ENCODE data around the gene SMOC1. TPM values are rescaled to one million over a fixed set of nuclear protein-coding genes. Genes with fewer than 3 reads are reported as not detected.

SMOC1 gene, protein sequence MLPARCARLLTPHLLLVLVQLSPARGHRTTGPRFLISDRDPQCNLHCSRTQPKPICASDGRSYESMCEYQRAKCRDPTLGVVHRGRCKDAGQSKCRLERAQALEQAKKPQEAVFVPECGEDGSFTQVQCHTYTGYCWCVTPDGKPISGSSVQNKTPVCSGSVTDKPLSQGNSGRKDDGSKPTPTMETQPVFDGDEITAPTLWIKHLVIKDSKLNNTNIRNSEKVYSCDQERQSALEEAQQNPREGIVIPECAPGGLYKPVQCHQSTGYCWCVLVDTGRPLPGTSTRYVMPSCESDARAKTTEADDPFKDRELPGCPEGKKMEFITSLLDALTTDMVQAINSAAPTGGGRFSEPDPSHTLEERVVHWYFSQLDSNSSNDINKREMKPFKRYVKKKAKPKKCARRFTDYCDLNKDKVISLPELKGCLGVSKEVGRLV
- polyA plus RNA-seq (ENCODE audit: insufficient read length in 4 of 4), result 1 to 10 TPM; 1.7 to 2.4 (median 2.0) TPM

GRCh38 chr14:69879175-69880043 is at the start of gene SMOC1:
Gene SMOC1, plus strand, starts transcription at chr14:69879416. Its CDS starts 263 bp downstream, at chr14:69879679.
- no peak for DNase-seq (ENCODE audit: low read depth in 4 of 4, low spot score in 2 of 4)

- no peak for DNase-seq (ENCODE audit: low read depth in 4 of 4, low spot score in 2 of 4)
Measured at GRCh38 chr14:69838881-69839416, 40.3 kb upstream of the SMOC1 start.

DNA sequence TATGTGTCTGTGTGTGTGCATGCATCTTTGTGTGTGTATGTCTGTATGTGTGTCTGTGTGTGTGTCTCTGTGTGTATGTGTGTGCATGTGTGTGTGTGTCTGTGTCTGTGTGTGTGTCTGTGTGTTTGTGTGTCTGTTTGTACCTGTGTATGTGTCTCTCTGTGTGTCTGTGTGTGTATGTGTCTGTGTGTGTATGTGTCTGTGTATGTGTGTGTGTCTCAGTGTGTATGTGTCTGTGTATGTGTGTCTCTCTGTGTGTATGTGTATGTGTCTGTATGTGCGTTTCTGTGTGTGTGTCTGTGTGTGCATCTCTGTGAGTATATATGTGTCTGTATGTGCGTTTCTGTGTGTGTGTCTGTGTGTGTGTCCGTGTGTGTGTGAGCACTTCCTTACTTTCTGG is 39.6 kb upstream of the SMOC1 start:
- DNase-seq (ENCODE audit: low read depth in 4 of 4, low spot score in 2 of 4), result no peak

GRCh38 chr14:69841656-69842055 is 37.6 kb upstream of the SMOC1 start:
- DNase-seq (ENCODE audit: low read depth in 4 of 4, low spot score in 2 of 4), result no peak

DNA sequence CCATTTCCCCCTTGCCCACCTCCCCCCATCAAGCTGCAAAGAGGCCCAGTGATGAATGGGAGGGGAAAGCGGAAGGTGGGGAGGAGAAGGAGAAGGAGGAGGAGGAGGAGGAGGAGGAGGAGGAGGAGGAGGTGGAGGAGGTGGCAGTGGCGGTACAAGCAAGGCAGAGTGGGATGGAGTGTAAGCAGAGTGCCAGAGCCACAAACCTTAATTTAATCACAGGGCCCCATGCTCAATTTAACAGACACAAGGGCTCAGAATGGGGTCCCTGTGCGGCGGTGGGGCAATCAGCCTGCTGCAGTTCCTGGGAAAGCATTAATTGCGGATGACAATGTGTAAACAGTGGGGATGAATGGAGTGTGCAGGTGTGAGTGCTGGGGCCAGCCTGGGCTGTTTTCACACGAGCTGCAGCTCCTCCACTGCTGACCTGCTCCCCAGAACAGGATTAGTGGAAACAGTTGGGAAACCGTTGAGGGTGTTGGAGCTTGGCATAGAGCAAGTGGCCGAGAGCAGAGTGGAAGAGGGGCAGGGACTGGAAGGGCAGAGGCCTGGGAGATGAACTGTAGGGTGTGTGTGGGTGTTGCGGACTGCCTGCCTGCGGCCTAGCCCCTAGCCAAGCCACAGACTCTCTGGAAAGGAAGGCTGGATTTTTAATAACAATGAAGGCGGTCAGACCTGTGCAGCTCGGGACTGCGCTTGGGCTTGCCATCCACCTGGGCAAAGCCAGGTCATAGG is 36.4 kb upstream of the SMOC1 start:
- no peak for DNase-seq (ENCODE audit: low read depth in 4 of 4, low spot score in 2 of 4)

DNA sequence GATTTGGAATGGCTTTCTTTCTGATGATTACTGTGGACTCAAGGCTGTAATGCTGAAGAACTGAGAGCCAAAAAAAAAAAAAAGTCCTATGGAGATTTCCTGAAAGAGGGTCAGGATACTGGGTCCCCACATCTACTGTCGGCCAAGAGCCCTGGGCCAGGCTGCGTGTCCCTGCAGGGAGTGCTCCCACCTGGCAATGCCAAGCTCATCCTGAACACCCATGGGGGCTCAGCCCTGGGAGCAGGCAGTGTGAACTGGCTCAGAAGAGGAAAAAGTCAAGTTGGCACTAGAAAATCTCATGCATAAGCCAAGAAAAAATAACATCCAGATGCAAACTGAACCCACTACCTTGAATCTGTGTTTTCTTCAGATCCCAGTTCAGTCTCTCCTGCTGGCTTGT is 35.0 kb upstream of the SMOC1 start:
- DNase-seq (ENCODE audit: low read depth in 4 of 4, low spot score in 2 of 4), result no peak

GRCh38 chr14:69845050-69845581 is 34.1 kb upstream of the SMOC1 start:
- no peak for DNase-seq (ENCODE audit: low read depth in 4 of 4, low spot score in 2 of 4)

- no peak for DNase-seq (ENCODE audit: low read depth in 4 of 4, low spot score in 2 of 4)
Measured at GRCh38 chr14:69845787-69846186, 33.4 kb upstream of the SMOC1 start.

DNA sequence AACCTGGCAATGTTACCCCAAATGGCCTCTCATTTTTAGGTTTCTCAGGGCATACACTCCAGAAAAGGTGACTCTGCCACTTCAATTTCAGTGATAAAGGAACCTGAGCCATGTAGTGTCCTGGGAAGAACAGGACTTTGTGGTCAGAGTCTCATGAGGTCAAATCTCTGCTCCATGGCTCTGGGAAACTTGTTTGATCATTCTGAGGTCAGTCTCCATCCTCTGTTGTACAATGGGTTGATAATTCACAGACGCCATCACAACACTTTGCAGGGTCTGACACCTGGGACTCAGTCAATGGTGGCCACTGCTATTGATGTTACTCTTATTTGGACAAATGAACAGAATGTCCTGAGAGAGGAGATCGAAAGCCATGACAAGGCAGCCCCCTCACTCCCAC is 31.1 kb upstream of the SMOC1 start:
- no peak for DNase-seq (ENCODE audit: low read depth in 4 of 4, low spot score in 2 of 4)

DNA sequence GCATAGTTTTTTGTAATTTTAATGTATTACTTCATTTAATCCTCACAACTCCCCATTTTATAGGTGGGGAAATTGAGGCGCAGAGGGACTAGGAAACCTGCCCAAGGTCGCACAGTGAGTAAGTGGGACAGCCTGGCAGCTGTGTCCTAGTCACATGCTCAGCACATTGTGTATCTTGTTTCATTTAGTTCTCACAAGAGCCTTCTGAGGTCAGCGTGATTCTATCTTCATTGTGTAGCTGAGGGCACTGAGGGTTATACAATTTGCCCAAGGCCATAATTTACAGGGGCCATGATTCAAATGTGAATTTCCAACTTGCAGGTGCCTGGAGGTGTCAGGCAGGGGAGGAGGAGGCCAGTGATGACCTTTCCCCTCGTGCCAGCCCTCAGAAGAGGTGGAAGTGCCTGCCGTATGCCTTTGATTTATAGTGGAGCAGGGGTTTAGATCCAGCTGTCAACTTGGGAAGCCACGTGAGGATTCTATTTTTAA is 30.3 kb upstream of the SMOC1 start:
- no peak for DNase-seq (ENCODE audit: low read depth in 4 of 4, low spot score in 2 of 4)

GRCh38 chr14:69850086-69850735 is 29.0 kb upstream of the SMOC1 start:
- DNase-seq (ENCODE audit: low read depth in 4 of 4, low spot score in 2 of 4), result no peak

DNA sequence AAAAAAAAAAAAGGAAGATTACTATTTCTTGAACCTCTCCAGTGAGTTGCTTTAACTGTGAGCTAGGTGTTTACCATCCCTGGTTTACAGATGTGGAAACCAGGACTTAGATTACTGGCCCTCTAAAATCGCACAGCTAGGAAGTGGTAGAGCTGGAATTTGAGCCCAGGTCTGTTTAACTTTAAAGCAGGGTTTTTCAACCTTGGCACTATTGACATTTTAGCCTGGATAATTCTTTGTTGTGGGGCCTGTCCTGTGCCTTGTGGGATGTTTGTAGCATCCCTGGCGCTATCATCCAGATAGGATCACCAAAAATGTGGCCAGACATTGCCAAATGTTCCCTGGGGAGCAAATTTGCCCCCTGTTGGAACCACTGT is 28.5 kb upstream of the SMOC1 start:
- DNase-seq (ENCODE audit: low read depth in 4 of 4, low spot score in 2 of 4), result no peak

GRCh38 chr14:69852531-69853321 is 26.5 kb upstream of the SMOC1 start:
- DNase-seq (ENCODE audit: low read depth in 4 of 4, low spot score in 2 of 4), result no peak

GRCh38 chr14:69853774-69854173 is 25.4 kb upstream of the SMOC1 start:
- no peak for DNase-seq (ENCODE audit: low read depth in 4 of 4, low spot score in 2 of 4)

- no peak for DNase-seq (ENCODE audit: low read depth in 4 of 4, low spot score in 2 of 4)
Measured at GRCh38 chr14:69854598-69854997, 24.6 kb upstream of the SMOC1 start.

GRCh38 chr14:69855180-69855832 is 23.9 kb upstream of the SMOC1 start:
- no peak for DNase-seq (ENCODE audit: low read depth in 4 of 4, low spot score in 2 of 4)

DNA sequence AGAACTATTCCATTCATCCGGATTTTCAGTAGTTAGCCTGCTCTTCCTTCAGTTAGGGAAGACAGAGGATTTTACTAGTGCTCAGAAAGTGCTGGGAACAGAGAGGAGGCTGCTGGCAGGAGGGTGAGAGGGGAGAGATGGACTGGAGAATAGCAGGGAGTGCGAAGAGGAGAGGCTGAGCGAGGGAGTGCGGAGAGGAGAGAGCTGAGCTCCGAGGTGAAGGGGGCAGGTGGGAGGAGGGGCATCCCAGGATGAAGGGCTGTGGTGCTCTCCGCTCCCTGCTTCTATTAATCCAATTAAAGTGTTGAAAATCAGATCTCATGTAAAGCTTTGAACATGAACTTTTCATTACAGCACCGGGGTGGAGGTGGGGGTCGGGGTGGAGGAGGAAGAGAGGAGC is 20.4 kb upstream of the SMOC1 start:
- DNase-seq (ENCODE audit: low read depth in 4 of 4, low spot score in 2 of 4), result no peak

- no peak for DNase-seq (ENCODE audit: low read depth in 4 of 4, low spot score in 2 of 4)
Measured at GRCh38 chr14:69859591-69859990, 19.6 kb upstream of the SMOC1 start.
